GM18519 (cell line): Measurements from ENCODE around the gene RPS15.

Source experiments
- ATAC-seq: cut with Tn5 transposase; IDR thresholded peaks from one replicate; pipeline ENCODE4 v1.9.1; 2021; ENCODE audit warnings: mild to moderate bottlenecking, moderate library complexity; ENCODE audit not compliant: unreplicated experiment, low FRiP score

Gene RPS15

DNA sequence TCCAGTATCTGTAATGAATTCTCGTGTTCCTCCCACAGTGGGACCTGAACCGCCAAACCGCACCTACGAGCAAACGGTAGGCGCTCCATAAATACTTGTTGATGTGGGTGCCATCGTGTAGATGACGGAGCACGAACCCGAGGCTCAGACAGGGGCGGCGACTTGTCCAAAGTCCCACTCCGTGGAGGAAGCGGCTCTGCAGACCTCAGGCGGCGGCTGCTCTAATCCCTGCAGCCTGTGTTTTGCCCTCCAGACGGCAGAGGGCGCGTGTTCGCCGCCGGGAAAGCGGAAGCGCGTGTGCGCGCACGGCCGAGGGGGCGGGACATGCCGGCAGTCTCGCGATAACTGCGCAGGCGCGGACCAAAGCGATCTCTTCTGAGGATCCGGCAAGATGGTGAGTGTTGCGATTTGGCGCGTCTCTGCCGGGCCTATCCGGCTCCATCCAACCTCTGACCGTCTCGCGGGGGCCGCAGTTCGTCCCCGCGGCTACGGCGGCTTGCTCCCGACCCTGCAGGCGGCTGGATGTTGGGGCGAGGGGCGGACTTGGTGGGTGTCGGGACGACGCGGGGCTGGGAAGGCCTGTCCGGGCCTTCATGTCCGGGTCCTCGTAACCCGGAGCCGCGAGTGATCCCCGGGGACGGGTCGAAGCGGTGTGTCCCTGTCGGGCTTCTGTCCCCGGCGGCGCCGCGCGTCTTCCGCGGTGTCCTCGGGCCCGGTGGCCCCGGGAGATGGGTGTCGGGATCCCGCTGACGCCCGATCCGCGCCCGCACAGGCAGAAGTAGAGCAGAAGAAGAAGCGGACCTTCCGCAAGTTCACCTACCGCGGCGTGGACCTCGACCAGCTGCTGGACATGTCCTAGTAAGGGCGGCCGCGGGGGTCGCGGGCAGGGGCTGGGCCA lies at the start of gene RPS15:
Gene RPS15, plus strand, starts transcription at position 362 of the 898 bp plus-strand sequence. Its CDS starts 30 bp downstream, at position 392.
- peak; percentile 55 for ATAC-seq

DNA sequence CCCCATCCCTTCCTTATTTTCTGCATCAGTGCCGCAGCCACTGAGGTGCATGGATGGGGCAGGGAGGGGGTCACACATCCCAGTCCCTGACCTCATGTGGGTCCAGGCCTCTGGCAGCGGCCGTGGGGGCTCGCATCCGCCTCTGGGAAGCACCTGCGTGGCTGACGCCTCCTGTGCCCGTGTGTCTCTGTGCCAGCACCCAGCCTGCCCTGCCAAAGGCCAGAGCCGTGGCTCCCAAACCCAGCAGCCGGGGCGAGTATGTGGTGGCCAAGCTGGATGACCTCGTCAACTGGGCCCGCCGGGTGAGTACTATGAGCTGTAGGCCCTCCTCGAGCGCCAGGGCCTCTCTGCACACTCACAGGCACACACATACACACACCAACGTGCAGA lies 49.6 kb upstream of the RPS15 start:
- ATAC-seq: no peak

DNA sequence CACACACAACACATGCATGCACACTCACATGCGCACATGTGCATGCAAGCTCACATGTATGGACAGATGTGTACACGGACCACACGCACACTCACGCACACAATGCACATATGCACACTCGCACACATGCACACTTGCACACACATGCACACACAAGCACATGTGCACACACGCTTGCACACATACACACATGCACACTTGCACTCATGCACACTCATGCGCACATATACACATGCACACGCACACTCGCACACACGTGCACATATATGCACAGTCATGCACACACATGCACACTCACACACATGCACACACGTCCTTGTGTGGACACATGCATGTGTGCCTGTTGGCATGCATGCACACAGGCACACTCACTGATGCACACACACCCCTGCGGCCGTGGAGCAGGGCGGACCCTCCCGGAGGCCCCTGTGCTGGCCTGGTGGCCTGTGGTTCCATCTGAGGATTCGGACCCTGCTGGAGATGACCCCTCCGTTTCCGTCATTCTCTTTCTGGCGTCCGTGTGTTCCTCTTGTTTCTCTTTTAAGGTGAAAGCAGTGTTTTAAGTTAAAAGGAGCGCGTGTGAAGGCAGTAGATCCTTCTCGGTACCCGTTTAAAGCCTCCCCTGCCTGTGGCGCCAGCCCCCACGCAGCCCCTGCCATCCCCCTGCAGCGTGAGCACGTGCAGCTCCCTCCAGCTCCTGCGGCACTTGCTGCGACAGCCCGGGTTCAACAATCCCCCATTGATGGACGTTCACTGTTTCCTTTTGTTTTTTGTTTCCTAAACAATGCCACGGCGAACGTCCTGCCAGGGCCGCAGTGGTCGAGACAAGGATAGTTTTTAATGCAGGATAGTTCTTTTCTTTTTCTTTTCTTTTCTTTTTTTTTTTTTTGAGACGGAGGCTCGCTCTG lies 48.9 kb upstream of the RPS15 start:
- no peak for ATAC-seq

- ATAC-seq: no peak
These were observed 47.2 kb upstream of the RPS15 start for GRCh38 chr19:1390890-1391423.

DNA sequence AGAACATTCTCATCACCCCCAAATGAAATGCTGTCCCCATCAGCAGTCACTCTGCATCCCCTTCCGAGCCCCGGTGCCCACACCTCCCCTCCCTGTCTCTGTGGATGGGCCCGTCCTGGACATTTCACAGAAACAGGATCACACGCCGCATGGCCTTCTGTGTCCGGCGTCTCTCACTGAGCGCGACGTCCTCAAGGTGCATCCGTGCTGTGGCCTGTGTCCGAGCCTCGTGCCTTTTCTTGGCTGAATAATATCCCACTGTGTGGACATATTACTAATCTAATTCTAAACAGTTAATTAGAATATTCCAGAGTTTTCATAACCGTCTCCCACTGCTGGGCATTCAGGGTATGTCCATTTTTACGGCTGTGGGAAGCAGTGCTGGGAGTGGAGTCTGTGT lies 45.8 kb upstream of the RPS15 start:
- ATAC-seq: no peak

DNA sequence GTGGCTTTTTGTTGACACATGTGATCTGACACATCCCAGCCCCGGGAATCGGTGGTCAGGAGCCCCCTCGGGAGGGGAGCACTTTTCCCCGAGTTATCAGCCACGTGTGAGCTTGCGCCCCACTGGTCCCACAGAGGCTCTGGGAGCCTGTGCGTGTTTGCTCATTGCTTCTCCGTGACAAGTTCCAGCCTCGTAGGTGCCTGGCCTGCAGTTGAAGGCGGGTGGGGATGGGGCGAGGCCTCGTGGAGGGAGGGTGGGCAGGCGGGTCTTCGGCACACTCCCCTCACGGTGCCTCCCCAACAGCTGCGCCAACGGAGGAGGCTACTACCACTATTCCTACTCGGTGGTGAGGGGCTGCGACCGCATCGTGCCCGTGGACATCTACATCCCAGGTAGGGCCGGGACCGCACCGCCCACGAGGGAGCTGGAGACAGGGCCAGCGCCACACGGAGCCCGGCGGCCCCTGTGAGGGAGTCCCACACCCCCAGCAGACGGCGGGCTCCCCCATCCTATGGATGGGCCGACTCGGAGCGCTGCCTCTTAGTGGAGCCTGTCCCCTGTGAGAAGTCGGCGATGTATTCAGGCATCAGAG lies 45.2 kb upstream of the RPS15 start:
- ATAC-seq: no peak

DNA sequence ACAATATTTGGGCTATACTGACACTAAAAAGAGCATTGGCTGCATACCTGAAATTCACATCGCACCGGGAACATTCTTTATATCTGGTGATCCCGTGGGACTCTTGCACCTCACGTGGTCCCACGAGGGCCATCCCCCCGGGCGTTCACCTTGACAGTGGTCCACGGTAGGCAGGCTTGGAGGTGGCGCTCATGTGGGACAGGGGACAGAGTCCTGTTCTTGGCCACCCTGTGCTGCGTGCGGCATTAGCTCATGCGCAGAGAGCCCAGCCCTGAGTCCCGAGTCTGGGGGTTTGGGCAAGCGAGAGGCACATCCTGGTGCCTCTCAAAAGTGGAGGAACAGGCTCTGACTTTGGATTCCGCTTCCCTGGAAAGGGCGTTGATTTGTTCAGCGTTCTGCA lies 44.4 kb upstream of the RPS15 start:
- no peak for ATAC-seq

GRCh38 chr19:1394252-1395193 lies 43.7 kb upstream of the RPS15 start:
- no peak for ATAC-seq

- no peak for ATAC-seq
These were observed 42.8 kb upstream of the RPS15 start for GRCh38 chr19:1395194-1396018.

- no peak for ATAC-seq
These were observed 42.0 kb upstream of the RPS15 start for GRCh38 chr19:1396019-1396767.

GRCh38 chr19:1396768-1397679 lies 41.2 kb upstream of the RPS15 start:
- no peak for ATAC-seq

DNA sequence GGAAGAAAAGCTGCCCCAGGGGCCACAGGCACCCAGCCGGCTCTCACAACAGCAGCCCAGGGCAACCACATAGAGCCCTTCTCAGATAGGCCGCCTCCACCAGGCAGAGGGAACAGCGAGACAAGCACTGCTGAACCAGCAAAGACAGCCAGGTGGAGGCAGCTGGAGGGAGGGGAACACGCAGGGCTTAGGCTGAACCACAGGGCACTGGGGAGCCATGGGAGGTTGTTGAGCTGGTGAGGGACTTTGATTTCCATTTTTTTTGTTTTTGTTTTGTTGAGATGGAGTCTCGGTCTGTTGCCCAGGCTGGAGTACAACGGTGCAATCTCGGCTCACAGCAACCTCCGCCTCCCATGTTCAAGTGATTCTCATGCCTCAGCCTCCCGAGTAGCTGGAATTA lies 40.4 kb upstream of the RPS15 start:
- ATAC-seq: no peak

DNA sequence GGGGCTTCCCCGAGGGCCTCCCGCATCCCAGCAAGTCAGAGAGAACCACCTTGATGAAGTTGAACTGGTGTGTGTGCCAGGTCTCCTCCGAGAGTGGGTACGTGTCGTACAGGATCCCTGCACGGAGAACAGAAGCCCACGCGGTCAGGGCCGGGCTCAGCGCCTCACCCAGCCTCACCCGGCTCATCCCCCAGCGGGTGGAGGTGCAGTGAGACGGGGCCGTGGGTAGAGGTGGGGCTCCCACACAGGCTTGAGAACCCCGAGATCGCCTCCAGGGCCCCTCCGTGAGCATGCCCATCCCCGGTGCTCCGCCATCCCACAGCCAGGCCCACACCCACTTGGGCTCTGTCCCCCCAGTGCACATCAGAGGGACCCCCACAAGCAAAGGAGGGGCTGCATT lies 39.1 kb upstream of the RPS15 start:
- no peak for ATAC-seq

DNA sequence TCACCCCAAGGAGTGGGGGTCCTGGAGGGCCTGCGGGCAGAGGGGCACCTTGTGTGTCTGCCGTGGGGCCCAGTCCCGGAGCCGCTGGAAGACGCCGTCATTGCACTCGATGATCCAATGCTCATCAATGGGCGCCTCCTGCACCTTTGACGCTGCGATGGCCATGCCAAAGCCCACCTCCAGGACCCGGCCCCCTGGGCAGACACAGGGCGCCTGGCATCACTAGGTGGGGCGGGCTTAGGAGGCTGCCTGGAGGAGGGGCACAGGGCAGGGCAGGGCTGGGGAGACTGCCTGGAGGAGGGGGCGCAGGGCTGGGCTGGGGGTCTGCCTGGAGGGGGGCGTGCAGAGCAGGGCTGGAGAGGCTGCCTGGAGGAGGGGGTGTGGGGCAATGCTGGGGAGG lies 38.5 kb upstream of the RPS15 start:
- ATAC-seq: no peak

DNA sequence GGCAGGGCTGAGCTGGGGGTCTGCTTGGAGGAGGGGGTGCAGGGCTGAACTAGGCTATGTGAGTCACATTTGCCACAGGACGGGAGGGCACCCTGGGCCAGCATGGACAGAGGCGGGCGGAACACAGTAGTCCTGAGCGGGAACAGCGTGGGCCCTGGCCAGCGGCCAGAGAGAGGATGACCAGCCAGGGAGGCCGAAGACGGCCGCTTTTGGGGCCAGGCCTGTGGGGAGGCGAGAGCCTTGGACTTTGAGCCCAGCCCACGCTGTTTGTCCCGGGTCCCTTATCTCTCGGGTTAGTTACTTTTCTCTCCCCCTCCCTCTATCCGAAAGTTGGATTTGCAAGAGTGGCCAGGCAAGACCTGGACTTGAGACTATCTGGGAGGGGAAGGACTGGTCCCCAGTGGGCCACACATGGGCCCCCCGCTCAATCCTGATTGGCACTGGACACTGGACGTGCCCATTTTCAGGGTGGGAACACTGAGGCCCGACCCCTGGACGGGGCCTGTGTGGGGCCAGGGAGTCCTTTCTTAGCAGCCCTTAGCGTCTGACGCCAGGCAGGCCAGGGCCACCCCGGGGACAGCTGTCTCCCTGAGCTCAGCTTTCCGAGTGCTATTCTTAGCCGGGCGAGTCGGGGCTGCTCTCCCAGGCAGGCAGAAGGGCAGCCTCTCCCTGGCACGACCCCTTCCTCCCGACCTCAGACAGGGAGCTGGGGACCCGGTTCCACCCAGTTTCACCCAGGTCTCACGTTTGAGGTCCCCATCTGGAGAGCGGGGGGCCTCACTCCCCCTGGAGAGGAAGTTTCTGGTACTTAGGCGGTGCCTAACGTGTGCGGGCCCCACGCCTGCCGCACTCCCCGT lies 37.7 kb upstream of the RPS15 start:
- ATAC-seq: no peak
